ENCODE results near the gene CAMK1. TPM values are rescaled to one million over a fixed set of nuclear protein-coding genes. Genes with fewer than 3 reads are reported as not detected.

CAMK1 gene
- polyA plus RNA-seq, 1 donor: 17.4 TPM

GRCh38 chr3:9732740-9733115, 37.0 kb downstream of the CAMK1 start:
- DNase-seq: no peak

- DNase-seq: no peak
Observed at GRCh38 chr3:9732080-9732739, 37.5 kb downstream of the CAMK1 start.

GRCh38 chr3:9731206-9732079, 38.3 kb downstream of the CAMK1 start, which contains the start of gene BRPF1:
TSS of gene BRPF1 (plus strand) at chr3:9731735. CDS start at chr3:9734141, 2,406 bp downstream.
- DNase-seq: peak; percentile 100

GRCh38 chr3:9730657-9731205, 39.0 kb downstream of the CAMK1 start:
- no peak for DNase-seq

GRCh38 chr3:9729419-9729818, 40.3 kb downstream of the CAMK1 start:
- no peak for DNase-seq

GRCh38 chr3:9727743-9728142, 42.0 kb downstream of the CAMK1 start:
- no peak for DNase-seq

GRCh38 chr3:9727041-9727595, 42.6 kb downstream of the CAMK1 start:
- DNase-seq: no peak

GRCh38 chr3:9725775-9726515, 43.8 kb downstream of the CAMK1 start:
- no peak for DNase-seq

GRCh38 chr3:9721700-9722060, 48.1 kb downstream of the CAMK1 start:
- no peak for DNase-seq

GRCh38 chr3:9721015-9721699, 48.6 kb downstream of the CAMK1 start:
- DNase-seq: no peak

GRCh38 chr3:9718118-9718517, 51.6 kb downstream of the CAMK1 start:
- no peak for DNase-seq

GRCh38 chr3:9717563-9717962, 52.2 kb downstream of the CAMK1 start:
- DNase-seq: no peak

- DNase-seq: no peak
Observed at GRCh38 chr3:9716801-9717555, 52.8 kb downstream of the CAMK1 start.

- DNase-seq: peak; percentile 51
Observed at GRCh38 chr3:9715764-9716437, 53.8 kb downstream of the CAMK1 start.

GRCh38 chr3:9715136-9715535, 54.6 kb downstream of the CAMK1 start:
- no peak for DNase-seq

GRCh38 chr3:9713142-9713541, 56.6 kb downstream of the CAMK1 start:
- DNase-seq: no peak

GRCh38 chr3:9712415-9712814, 57.3 kb downstream of the CAMK1 start:
- DNase-seq: no peak

GRCh38 chr3:9710174-9710739, 59.5 kb downstream of the CAMK1 start:
- no peak for DNase-seq

Data from hindlimb muscle (tissue), 1 donor.